Right renal pelvis (tissue), 4 donors: ENCODE data around the gene DDX1. TPM values are rescaled to one million over a fixed set of nuclear protein-coding genes. Genes with fewer than 3 reads are reported as not detected.

Source experiments
- DNase-seq, 4 donors: peaks; one replicate each; pipeline ENCODE4 v3.0.0-alpha.2; 2013; ENCODE audit warnings: low read depth in 4 of 4, low spot score in 3 of 4, missing footprints in 1 of 4
- polyA plus RNA-seq, 4 donors: library from polyadenylated mRNA; unstranded; fragments of 120-200 nt; gene quantifications; one replicate each; pipeline ENCODE4 v1.2.1, GENCODE V29; 2013; ENCODE audit not compliant: insufficient read length in 4 of 4

DDX1 gene
- polyA plus RNA-seq, 4 donors = 167 to 190 (median 173) TPM

GRCh38 chr2:15561574-15562344, 29.9 kb upstream of the DDX1 start:
- peak; percentile 71 to 80 (median 75) for DNase-seq

- no peak for DNase-seq
Observed at GRCh38 chr2:15562354-15563031, 29.2 kb upstream of the DDX1 start.

- no peak for DNase-seq
Observed at GRCh38 chr2:15563227-15564100, 28.2 kb upstream of the DDX1 start.

- DNase-seq = no peak
Observed at GRCh38 chr2:15565392-15565791, 26.3 kb upstream of the DDX1 start.

- no peak for DNase-seq
Observed at GRCh38 chr2:15565994-15566671, 25.5 kb upstream of the DDX1 start.

GRCh38 chr2:15566912-15567311, 24.8 kb upstream of the DDX1 start:
- no peak for DNase-seq

- DNase-seq = no peak
Observed at GRCh38 chr2:15568874-15569273, 22.8 kb upstream of the DDX1 start.

- DNase-seq = peak in 1 of 4 donors; percentile 48
Observed at GRCh38 chr2:15570104-15570503, 21.6 kb upstream of the DDX1 start.

GRCh38 chr2:15571729-15572128, 19.9 kb upstream of the DDX1 start:
- no peak for DNase-seq

GRCh38 chr2:15577071-15577735, 14.5 kb upstream of the DDX1 start:
- DNase-seq = peak in 1 of 4 donors; percentile 69

- no peak for DNase-seq
Observed at GRCh38 chr2:15579641-15580040, 12.0 kb upstream of the DDX1 start.

- DNase-seq = no peak
Observed at GRCh38 chr2:15580451-15580850, 11.2 kb upstream of the DDX1 start.

- peak in 1 of 4 donors; percentile 54 for DNase-seq
Observed at GRCh38 chr2:15582710-15583357, 8.8 kb upstream of the DDX1 start.

- DNase-seq = peak in 1 of 4 donors; percentile 33
Observed at GRCh38 chr2:15583826-15584225, 7.8 kb upstream of the DDX1 start.

GRCh38 chr2:15584316-15584715, 7.4 kb upstream of the DDX1 start:
- DNase-seq = no peak

- no peak for DNase-seq
Observed at GRCh38 chr2:15584767-15585469, 6.8 kb upstream of the DDX1 start.

- DNase-seq = peak in 1 of 4 donors; percentile 60
Observed at GRCh38 chr2:15588329-15588919, 3.2 kb upstream of the DDX1 start.

GRCh38 chr2:15591373-15591691, 336 bp upstream of the DDX1 start:
- DNase-seq = no peak

GRCh38 chr2:15593327-15593705, 1.6 kb downstream of the DDX1 start:
- no peak for DNase-seq
